ENCODE results near the gene PLA2G2F. TPM values are rescaled to one million over a fixed set of nuclear protein-coding genes. Genes with fewer than 3 reads are reported as not detected.
A peak's percentile ranks its signal among the peaks of the same experiment; 100 is the strongest.

The PLA2G2F gene
- total RNA-seq, 4 donors from 2014 or later, result 0.32 TPM; not detected in 3

- Histone ChIP-seq H3K27me3 (no peaks in the 10 kb centered on the region), H3K4me3 (no peak overlapping the region), H3K36me3 (no peaks in the 10 kb centered on the region), H3K4me1 (peaks cover 0 to 11% (median 1%) of the 10 kb centered on the region in 4 donors), H3K9me3 (no peaks in the 10 kb centered on the region), H3K27ac (no peak overlapping the region)
- intact Hi-C loops (cut with DNase I; ENCODE audit: low total_unique reads) (no loop called here), in situ Hi-C loops (cut with MboI; ENCODE audit: low pct_ligation_motif_present in 1 of 4, low pct_unique_long_range_greater_than_20kb in 1 of 4, low sequenced_read_pairs in 3 of 4) (no loop called here)
- 53 to 60% methylated on average over 7 to 10 of the region's 10 CpGs for WGBS, 2 donors (ENCODE audit: low coverage in 1 of 2)
- no peak for DNase-seq
- TF ChIP-seq, protein P1, sequence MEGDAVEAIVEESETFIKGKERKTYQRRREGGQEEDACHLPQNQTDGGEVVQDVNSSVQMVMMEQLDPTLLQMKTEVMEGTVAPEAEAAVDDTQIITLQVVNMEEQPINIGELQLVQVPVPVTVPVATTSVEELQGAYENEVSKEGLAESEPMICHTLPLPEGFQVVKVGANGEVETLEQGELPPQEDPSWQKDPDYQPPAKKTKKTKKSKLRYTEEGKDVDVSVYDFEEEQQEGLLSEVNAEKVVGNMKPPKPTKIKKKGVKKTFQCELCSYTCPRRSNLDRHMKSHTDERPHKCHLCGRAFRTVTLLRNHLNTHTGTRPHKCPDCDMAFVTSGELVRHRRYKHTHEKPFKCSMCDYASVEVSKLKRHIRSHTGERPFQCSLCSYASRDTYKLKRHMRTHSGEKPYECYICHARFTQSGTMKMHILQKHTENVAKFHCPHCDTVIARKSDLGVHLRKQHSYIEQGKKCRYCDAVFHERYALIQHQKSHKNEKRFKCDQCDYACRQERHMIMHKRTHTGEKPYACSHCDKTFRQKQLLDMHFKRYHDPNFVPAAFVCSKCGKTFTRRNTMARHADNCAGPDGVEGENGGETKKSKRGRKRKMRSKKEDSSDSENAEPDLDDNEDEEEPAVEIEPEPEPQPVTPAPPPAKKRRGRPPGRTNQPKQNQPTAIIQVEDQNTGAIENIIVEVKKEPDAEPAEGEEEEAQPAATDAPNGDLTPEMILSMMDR (IDR thresholded peaks at IDR 0.05), result no peak
- TF ChIP-seq POLR2AphosphoS5 (IDR thresholded peaks at IDR 0.05) (no peak), POLR2A (IDR thresholded peaks at IDR 0.05) (no peak), EP300 (IDR thresholded peaks at IDR 0.05; ENCODE audit: low read depth) (no peak)
These were observed 15.2 kb upstream of the PLA2G2F start for GRCh38 chr1:20123722-20124455.

GRCh38 chr1:20124456-20125057, 14.6 kb upstream of the PLA2G2F start:
- peak; percentile 44 for DNase-seq
- intact Hi-C loops (cut with DNase I; ENCODE audit: low total_unique reads), result no loop called here
- H3K27me3 ChIP-seq, result no peaks in the 10 kb centered on the region
- WGBS, 2 donors (ENCODE audit: low coverage in 1 of 2), result 49% methylated on average over 7 of the region's 7 CpGs; no CpG with 5 or more reads in 1 of the 2 donors
- H3K4me3 ChIP-seq, result no peak overlapping the region
- H3K4me1 ChIP-seq, result peaks cover 0 to 11% (median 1%) of the 10 kb centered on the region in 4 donors
- TF ChIP-seq, protein P1 (IDR thresholded peaks at IDR 0.05), result no peak
- no peak for TF ChIP-seq POLR2A (IDR thresholded peaks at IDR 0.05)
- no peak for TF ChIP-seq POLR2AphosphoS5 (IDR thresholded peaks at IDR 0.05)
- no peak for TF ChIP-seq EP300 (IDR thresholded peaks at IDR 0.05; ENCODE audit: low read depth)
- H3K36me3 ChIP-seq, result no peaks in the 10 kb centered on the region
- H3K27ac ChIP-seq, result no peak overlapping the region
- peaks cover 0 to under 1% of the 10 kb centered on the region in 2 donors for H3K9me3 ChIP-seq
- in situ Hi-C loops (cut with MboI; ENCODE audit: low pct_ligation_motif_present in 1 of 4, low pct_unique_long_range_greater_than_20kb in 1 of 4, low sequenced_read_pairs in 3 of 4), result no loop called here

DNA sequence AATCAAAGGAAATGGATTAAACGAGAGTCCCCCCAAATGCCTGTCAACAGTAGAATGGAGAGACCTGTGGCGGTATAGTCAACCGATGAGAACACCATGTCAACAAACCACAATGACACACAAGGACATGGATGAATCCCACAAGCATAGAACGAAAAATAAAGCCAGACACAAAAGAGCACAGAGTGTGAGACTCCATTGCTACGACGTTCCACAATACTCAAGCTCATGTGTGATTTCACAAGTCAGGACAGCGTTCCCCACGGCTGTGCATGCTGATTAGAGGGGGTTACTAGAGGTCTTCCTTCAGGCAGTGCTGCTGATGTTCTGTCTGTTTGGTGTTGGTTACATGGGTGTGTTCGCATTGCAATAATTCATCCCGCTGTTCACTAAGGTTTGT, 14.0 kb upstream of the PLA2G2F start:
- Histone ChIP-seq H3K9me3 (peaks cover 0 to 4% of the 10 kb centered on the region in 2 donors), H3K36me3 (no peaks in the 10 kb centered on the region), H3K27ac (no peak overlapping the region), H3K4me1 (peaks cover 0 to 11% (median 1%) of the 10 kb centered on the region in 4 donors), H3K27me3 (no peaks in the 10 kb centered on the region), H3K4me3 (no peak overlapping the region)
- 74 to 83% methylated on average over 6 to 10 of the region's 10 CpGs for WGBS, 2 donors (ENCODE audit: low coverage in 1 of 2)
- intact Hi-C loops (cut with DNase I; ENCODE audit: low total_unique reads), result no loop called here
- DNase-seq, result no peak
- in situ Hi-C loops (cut with MboI; ENCODE audit: low pct_ligation_motif_present in 1 of 4, low pct_unique_long_range_greater_than_20kb in 1 of 4, low sequenced_read_pairs in 3 of 4), result no loop called here
- no peak for TF ChIP-seq EP300 (IDR thresholded peaks at IDR 0.05; ENCODE audit: low read depth)
- TF ChIP-seq, protein P1 (IDR thresholded peaks at IDR 0.05), result no peak
- no peak for TF ChIP-seq POLR2A (IDR thresholded peaks at IDR 0.05)
- TF ChIP-seq POLR2AphosphoS5 (IDR thresholded peaks at IDR 0.05), result no peak

- Histone ChIP-seq H3K4me1 (peaks cover 0 to 11% (median 1%) of the 10 kb centered on the region in 4 donors), H3K27ac (no peak overlapping the region), H3K9me3 (peaks cover 0 to 4% of the 10 kb centered on the region in 2 donors), H3K36me3 (no peaks in the 10 kb centered on the region), H3K27me3 (no peaks in the 10 kb centered on the region), H3K4me3 (no peak overlapping the region)
- no peak for DNase-seq
- 63 to 100% methylated on average over 1 to 9 of the region's 9 CpGs for WGBS, 2 donors (ENCODE audit: low coverage in 1 of 2)
- intact Hi-C loops (cut with DNase I; ENCODE audit: low total_unique reads), result no loop called here
- TF ChIP-seq, protein P1 (IDR thresholded peaks at IDR 0.05), result no peak
- TF ChIP-seq POLR2AphosphoS5 (IDR thresholded peaks at IDR 0.05) (no peak), EP300 (IDR thresholded peaks at IDR 0.05; ENCODE audit: low read depth) (no peak), POLR2A (IDR thresholded peaks at IDR 0.05) (no peak)
- in situ Hi-C loops (cut with MboI; ENCODE audit: low pct_ligation_motif_present in 1 of 4, low pct_unique_long_range_greater_than_20kb in 1 of 4, low sequenced_read_pairs in 3 of 4), result no loop called here
These were observed 12.9 kb upstream of the PLA2G2F start for GRCh38 chr1:20126041-20126805.

Data from transverse colon (tissue), 4 donors.